H1 (cell line): ENCODE data around the gene JAK2. TPM values are rescaled to one million over a fixed set of nuclear protein-coding genes. Genes with fewer than 3 reads are reported as not detected.

Source experiments
- CTCF ChIA-PET: fragments of 300-600 bp; sonication (Branson Sonifier 250); formaldehyde crosslinking; loops from one replicate; lab custom pipeline; 2021; ENCODE audit not compliant: partially characterized antibody; lab: Charles Lee
- POLR2A ChIA-PET: fragments of 300-600 bp; sonication (Branson Sonifier 250); formaldehyde crosslinking; loops from one replicate; lab custom pipeline; 2021; ENCODE audit warnings: inconsistent platforms; ENCODE audit not compliant: partially characterized antibody; lab: Charles Lee
- DNase-seq, 2 experiments: peaks; one replicate each; pipeline versions ENCODE4 v3.0.0 to v3.0.0-alpha.2; 2010 to 2022; ENCODE audit warnings: low spot score in 2 of 2, low read depth in 1 of 2, mixed read lengths in 1 of 2
- FAIRE-seq: peaks from 2 replicates; lab custom pipeline; 2011; peaks lifted over from hg19 to GRCh38; lab: Jason Lieb, UNC
- H2AFZ ChIP-seq: 2 replicates; pipeline ENCODE4 v1.8.1; 2012; ENCODE audit warnings: low read length, inconsistent platforms
- H2AK5ac ChIP-seq: 2 replicates; pipeline ENCODE4 v1.6.1; 2013; ENCODE audit warnings: low read depth, low read length
- H2BK120ac ChIP-seq: replicated peaks from 2 replicates; pipeline ENCODE3; 2013; ENCODE audit warnings: low read depth, low read length, inconsistent platforms
- H2BK12ac ChIP-seq: 2 replicates; pipeline ENCODE4 v1.6.1; 2013; ENCODE audit warnings: low read depth, low read length
- H2BK15ac ChIP-seq: 2 replicates; pipeline ENCODE4 v1.6.1; 2013; ENCODE audit warnings: low read length
- H2BK20ac ChIP-seq: 2 replicates; pipeline ENCODE4 v1.6.1; 2013; ENCODE audit warnings: low read length
- H2BK5ac ChIP-seq: 2 replicates; pipeline ENCODE4 v1.6.1; 2013; ENCODE audit warnings: low read depth, low read length
- H3K14ac ChIP-seq: 2 replicates; pipeline ENCODE4 v1.6.1; 2013; ENCODE audit warnings: inconsistent platforms; ENCODE audit not compliant: insufficient read length
- H3K18ac ChIP-seq: 2 replicates; pipeline ENCODE4 v1.6.1; 2013; ENCODE audit warnings: low read length; ENCODE audit errors: extremely low read depth
- H3K23ac ChIP-seq: 2 replicates; pipeline ENCODE4 v1.6.1; 2013; ENCODE audit warnings: inconsistent platforms; ENCODE audit not compliant: insufficient read length
- H3K23me2 ChIP-seq: 2 replicates; pipeline ENCODE4 v1.6.1; 2013; ENCODE audit warnings: low read depth, low read length
- H3K27ac ChIP-seq: 2 replicates; pipeline ENCODE4 v1.6.1; 2011; ENCODE audit warnings: low read depth, low read length, inconsistent platforms
- H3K27me3 ChIP-seq, 4 experiments: replicated peaks in 1 of 4; 1 replicate in 1 of 4; 2 replicates in 3 of 4; pipeline versions ENCODE4 v1.6.1 to v1.8.1; 2011 to 2013; ENCODE audit warnings: low read length in 3 of 4, mild to moderate bottlenecking in 3 of 4, inconsistent platforms in 2 of 4, mixed read lengths in 2 of 4, moderate library complexity in 1 of 4; ENCODE audit not compliant: control insufficient read depth in 3 of 4, insufficient read depth in 3 of 4; ENCODE audit errors: extremely low read depth in 1 of 4
- H3K36me3 ChIP-seq, 4 experiments: 2 replicates each; pipeline versions ENCODE4 v1.6.1 to v1.8.1; 2011 to 2013; ENCODE audit warnings: mild to moderate bottlenecking in 4 of 4, low read length in 3 of 4, moderate library complexity in 2 of 4, control low read depth in 1 of 4, inconsistent platforms in 1 of 4; ENCODE audit not compliant: insufficient read depth in 4 of 4, control insufficient read depth in 2 of 4
- H3K4ac ChIP-seq: replicated peaks from 2 replicates; pipeline ENCODE3; 2013; ENCODE audit warnings: low read length, low read depth, mixed read lengths, inconsistent platforms; ENCODE audit not compliant: insufficient read length
- H3K4me1 ChIP-seq, 4 experiments: replicated peaks in 1 of 4; 1 replicate in 1 of 4; 2 replicates in 3 of 4; pipeline versions ENCODE4 v1.6.1 to v1.8.1; 2011 to 2013; ENCODE audit warnings: low read length in 3 of 4, inconsistent platforms in 2 of 4, mixed read lengths in 1 of 4; ENCODE audit not compliant: insufficient read depth in 4 of 4, control insufficient read depth in 3 of 4
- H3K4me2 ChIP-seq, 2 experiments: 2 replicates each; pipeline versions ENCODE4 v1.6.1 to v1.8.1; 2011 to 2013; ENCODE audit warnings: low read depth in 2 of 2, low read length in 2 of 2, control low read depth in 1 of 2, inconsistent platforms in 1 of 2, mild to moderate bottlenecking in 1 of 2; ENCODE audit not compliant: insufficient read depth in 1 of 2
- H3K4me3 ChIP-seq, 4 experiments: fragments of 200-600, 300-600 bp in 1 of 4; sonication (generic), shearing (Covaris generic), sonication (Bioruptor Twin) in 1 of 4; 2 replicates each; pipeline versions ENCODE4 v1.5.1 to v1.8.1; 2011 to 2016; ENCODE audit warnings: low read length in 4 of 4, low read depth in 3 of 4, control low read depth in 2 of 4, inconsistent platforms in 2 of 4, mild to moderate bottlenecking in 2 of 4, mixed read lengths in 1 of 4, moderate library complexity in 1 of 4; ENCODE audit not compliant: insufficient read depth in 2 of 4; ENCODE audit errors: extremely low read depth in 1 of 4
- H3K56ac ChIP-seq: replicated peaks from 2 replicates; pipeline ENCODE3; 2013; ENCODE audit warnings: low read depth, mild to moderate bottlenecking, mixed read lengths, low read length, inconsistent platforms; ENCODE audit not compliant: insufficient read length
- H3K79me1 ChIP-seq: 2 replicates; pipeline ENCODE4 v1.6.1; 2013; ENCODE audit warnings: low read depth, low read length, control low read depth
- H3K79me2 ChIP-seq, 2 experiments: 2 replicates each; pipeline versions ENCODE4 v1.6.1 to v1.8.1; 2012 to 2013; ENCODE audit warnings: low read length in 2 of 2, mild to moderate bottlenecking in 2 of 2, inconsistent platforms in 1 of 2; ENCODE audit not compliant: insufficient read depth in 2 of 2, control insufficient read depth in 1 of 2
- H3K9ac ChIP-seq, 4 experiments: replicated peaks in 1 of 4; 1 replicate in 1 of 4; 2 replicates in 3 of 4; pipeline versions ENCODE4 v1.6.1 to v1.8.1; 2011 to 2013; ENCODE audit warnings: low read depth in 3 of 4, low read length in 3 of 4, control low read depth in 2 of 4, mild to moderate bottlenecking in 2 of 4, moderate library complexity in 2 of 4, inconsistent platforms in 1 of 4; ENCODE audit errors: extremely low read depth in 1 of 4
- H3K9me3 ChIP-seq, 2 experiments: 2 replicates each; pipeline versions ENCODE4 v1.6.1 to v1.8.1; 2012 to 2013; ENCODE audit warnings: mild to moderate bottlenecking in 2 of 2, moderate library complexity in 2 of 2, control low read depth in 1 of 2, inconsistent platforms in 1 of 2, low read depth in 1 of 2, low read length in 1 of 2, mixed read lengths in 1 of 2; ENCODE audit not compliant: insufficient read depth in 2 of 2
- H4K20me1 ChIP-seq, 2 experiments: replicated peaks in 1 of 2; 2 replicates each; pipeline versions ENCODE3 to v1.8.1; 2011 to 2013; ENCODE audit warnings: inconsistent platforms in 2 of 2, low read length in 2 of 2, mild to moderate bottlenecking in 1 of 2; ENCODE audit not compliant: insufficient read depth in 2 of 2, control insufficient read depth in 1 of 2
- H4K5ac ChIP-seq: 2 replicates; pipeline ENCODE4 v1.6.1; 2013; ENCODE audit warnings: low read length, low read depth, mixed read lengths, inconsistent platforms; ENCODE audit not compliant: insufficient read length
- H4K8ac ChIP-seq: 2 replicates; pipeline ENCODE4 v1.8.0; 2013; ENCODE audit warnings: mild to moderate bottlenecking, moderate library complexity, low read length, inconsistent platforms; ENCODE audit not compliant: insufficient read depth; ENCODE audit errors: extremely low read depth
- H4K91ac ChIP-seq: replicated peaks from 2 replicates; pipeline ENCODE3; 2013; ENCODE audit warnings: low read length, mixed read lengths, inconsistent platforms; ENCODE audit not compliant: insufficient read length
- ASH2L ChIP-seq: fragments of 200-600, 300-600 bp; sonication (generic); IDR thresholded peaks from one replicate; pipeline ENCODE4 v1.7.1; 2017; ENCODE audit warnings: low read length
- KDM4A ChIP-seq: IDR thresholded peaks from one replicate; pipeline ENCODE4 v1.7.1; 2012; ENCODE audit warnings: low read depth, mild to moderate bottlenecking, moderate library complexity, low read length, inconsistent platforms; ENCODE audit not compliant: severe bottlenecking
- SP1 ChIP-seq: IDR thresholded peaks from 2 replicates; pipeline ENCODE4 v1.6.1; 2011; ENCODE audit warnings: low read depth, low read length
- SUZ12 ChIP-seq: fragments of 200-600 bp; sonication (generic); IDR thresholded peaks from 2 replicates; pipeline ENCODE4 v1.6.1; 2012; ENCODE audit warnings: mild to moderate bottlenecking, inconsistent platforms, low read length, moderate library complexity, mixed read lengths
- ZNF274 ChIP-seq: IDR thresholded peaks from 2 replicates; pipeline ENCODE4 v1.7.0; 2012; ENCODE audit warnings: low read length, borderline replicate concordance; ENCODE audit errors: extremely low read depth
- WGBS, 2 experiments: shearing (Covaris generic) in 1 of 2; methylation state at CpG; one replicate each; pipeline versions ENCODE4 v1.1.6 to v1.1.7; 2013 to 2015; ENCODE audit warnings: low lambda C conversion rate in 2 of 2, mixed read lengths in 2 of 2, inconsistent platforms in 1 of 2, low coverage in 1 of 2, missing lambda C conversion rate in 1 of 2; ENCODE audit not compliant: insufficient replicate concordance in 2 of 2, insufficient coverage in 1 of 2, insufficient read length in 1 of 2; ENCODE audit errors: extremely low coverage in 1 of 2, missing lambda C conversion rate in 1 of 2; 5-methylcytosine and 5-hydroxymethylcytosine counted together
- polyA plus RNA-seq, 7 experiments: library from polyadenylated mRNA; depleted of rRNA in 3 of 7; stranded (reverse) in 5 of 7; unstranded in 2 of 7; fragments of >200 nt in 5 of 7; fragments of 200-250 nt in 2 of 7; gene quantifications; 1 replicate in 5 of 7; 2 replicates in 1 of 7; 4 replicates in 1 of 7; pipeline versions ENCODE4 v1.2.1 to v1.2.3, GENCODE V29; 2011 to 2013; ENCODE audit warnings: missing spikeins in 2 of 7, mixed read lengths in 2 of 7
- total RNA-seq: library from RNA; stranded (reverse); fragmentation: NEBNext Ultra II Directional; extraction: Animal tissue kit (Norgen Biotek cat#: 25700); gene quantifications from 2 replicates; pipeline ENCODE4 v1.2.1, GENCODE V29; 2021

Gene JAK2
- total and polyA plus RNA-seq, 2 of the 8 experiments (the other 6 are each of a cell fraction or from before 2014, with no cell fraction given), result 0.50 to 2.1 TPM

DNA sequence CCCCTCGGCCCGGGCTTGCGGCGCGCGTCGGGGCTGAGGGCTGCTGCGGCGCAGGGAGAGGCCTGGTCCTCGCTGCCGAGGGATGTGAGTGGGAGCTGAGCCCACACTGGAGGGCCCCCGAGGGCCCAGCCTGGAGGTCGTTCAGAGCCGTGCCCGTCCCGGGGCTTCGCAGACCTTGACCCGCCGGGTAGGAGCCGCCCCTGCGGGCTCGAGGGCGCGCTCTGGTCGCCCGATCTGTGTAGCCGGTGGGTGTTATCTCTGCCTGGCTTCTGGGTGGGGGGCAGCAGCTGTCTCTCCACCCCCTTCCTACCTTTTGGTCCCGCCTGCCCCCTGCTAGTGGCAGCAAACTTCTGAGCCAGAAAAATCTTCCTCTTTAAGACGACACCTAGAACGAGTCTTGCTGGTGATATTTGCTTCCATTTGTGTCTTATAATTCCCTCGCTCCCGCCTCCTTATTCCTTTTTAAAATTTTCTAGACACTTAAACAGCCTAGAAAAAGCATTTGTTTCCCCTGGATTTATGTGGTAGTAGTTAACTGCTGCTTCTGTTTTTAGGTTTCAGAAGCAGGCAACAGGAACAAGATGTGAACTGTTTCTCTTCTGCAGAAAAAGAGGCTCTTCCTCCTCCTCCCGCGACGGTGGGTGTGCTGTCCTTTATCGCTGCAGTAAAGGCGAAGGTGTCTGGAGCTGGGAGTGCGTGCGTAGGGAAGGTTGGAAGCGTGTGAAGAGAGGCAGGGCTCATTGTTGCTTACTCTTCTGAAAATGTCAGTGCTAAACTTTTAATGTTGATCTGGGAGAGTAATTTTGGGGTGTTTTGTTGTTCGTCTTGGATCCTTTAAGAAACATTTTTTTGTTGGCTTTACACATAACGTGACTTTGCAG lies 554 bp downstream of the JAK2 start:
- POLR2A ChIA-PET, result interaction anchor here (0.5 to 2.2 kb wide), 7 partner anchors 12 to 253 kb away, joined by 3 to 10 read pairs (median 3); partner anchors contain the start of genes AK3 and RCL1
- Histone ChIP-seq H3K23me2 (peaks cover 12% of the 10 kb centered on the region; the same call in 1 of the 2 replicates), H3K18ac (0 out of 2 replicates have a peak overlapping the region, but pooled peaks have one; percentile 56), H3K27me3 (peaks cover 0 to 10% (median 4%) of the 10 kb centered on the region in 4 experiments; a peak in 3 of 7 replicates), H4K91ac (no peak overlapping the region), H3K36me3 (no peaks in the 10 kb centered on the region), H4K5ac (no peak overlapping the region), H3K4me3 (peak overlapping the region; percentile 50 to 83 (median 68)), H2BK12ac (no peak overlapping the region), H2AK5ac (no peak overlapping the region), H2BK5ac (no peak overlapping the region), H3K9me3 (no peaks in the 10 kb centered on the region), H2BK15ac (no peak overlapping the region), H3K14ac (no peak overlapping the region), H3K9ac (peak overlapping the region in 2 of 4 experiments; percentile 39 to 73; a peak in 5 of 7 replicates), H3K4me1 (peaks cover 0 to 3% (median 1%) of the 10 kb centered on the region in 4 experiments; a peak in 2 of 7 replicates), H3K27ac (no peak overlapping the region), H3K79me2 (no peaks in the 10 kb centered on the region), H4K8ac (no peak overlapping the region), H3K4me2 (peak overlapping the region; percentile 62 to 99), H2BK20ac (no peak overlapping the region), H3K56ac (no peak overlapping the region), H4K20me1 (no peaks in the 10 kb centered on the region), H2AFZ (peak overlapping the region; percentile 70), H3K4ac (no peak overlapping the region), H2BK120ac (no peak overlapping the region), H3K23ac (no peak overlapping the region), H3K79me1 (no peaks in the 10 kb centered on the region)
- peak; percentile 45 for FAIRE-seq
- WGBS, 2 experiments, result 4% methylated on average over 38 of the region's 42 CpGs; no CpG with 5 or more reads in 1 of the 2 experiments
- CTCF ChIA-PET, result interaction anchor here (0.7 to 7.0 kb wide), 11 partner anchors 7 to 598 kb away, joined by 3 to 76 read pairs (median 3); no protein-coding TSS in a partner anchor
- no peak for DNase-seq
- TF ChIP-seq ASH2L (peak; percentile 11), ZNF274 (no peak), SUZ12 (peak; percentile 4; the same call in 1 of the 2 replicates), SP1 (no peak), KDM4A (peak; percentile 95)
